CD4-positive, CD25-positive, alpha-beta regulatory T cell (primary cell): ENCODE results near the gene TNP2. TPM values are rescaled to one million over a fixed set of nuclear protein-coding genes. Genes with fewer than 3 reads are reported as not detected.
"Not testable (repeated sequence)": the region's sequence is repeated elsewhere in the genome, so short reads cannot be mapped to it uniquely, and the experiment has no call there.

Experiments
- ATAC-seq, 2 donors: fragments of 150-1000 bp; cut with Tn5 transposase; one replicate each; pipeline ENCODE4 v1.10.0; 2021; ENCODE audit warnings: low read depth in 2 of 2, moderate number of reproducible peaks in 2 of 2, moderate library complexity in 1 of 2
- DNase-seq, 3 donors: peaks; one replicate each; pipeline versions ENCODE4 v3.0.0 to v3.0.0-alpha.2; 2012 to 2022; ENCODE audit warnings: mixed read lengths in 1 of 3
- H3K27ac ChIP-seq: one replicate; pipeline ENCODE4 v1.7.0; 2013; ENCODE audit warnings: mild to moderate bottlenecking, low read length; ENCODE audit not compliant: insufficient read depth, poor library complexity, severe bottlenecking
- H3K27me3 ChIP-seq: one replicate; pipeline ENCODE4 v1.7.0; 2013; ENCODE audit warnings: low read length; ENCODE audit not compliant: control insufficient read depth, insufficient read depth
- H3K36me3 ChIP-seq: one replicate; pipeline ENCODE4 v1.7.0; 2013; ENCODE audit warnings: mild to moderate bottlenecking, low read length, moderate library complexity; ENCODE audit not compliant: control insufficient read depth, insufficient read depth
- H3K4me1 ChIP-seq: 2 replicates; pipeline ENCODE4 v1.7.0; 2013; ENCODE audit warnings: mild to moderate bottlenecking, low read length; ENCODE audit not compliant: insufficient read depth, control insufficient read depth, poor library complexity, severe bottlenecking
- H3K4me3 ChIP-seq: one replicate; pipeline ENCODE4 v1.7.0; 2013; ENCODE audit warnings: low read depth, mild to moderate bottlenecking, low read length, moderate library complexity
- H3K9me3 ChIP-seq, 2 experiments: 1 replicate in 1 of 2; 2 replicates in 1 of 2; pipeline ENCODE4 v1.7.0; 2013; ENCODE audit warnings: low read length in 2 of 2, mild to moderate bottlenecking in 1 of 2, moderate library complexity in 1 of 2; ENCODE audit not compliant: control insufficient read depth in 2 of 2
- H3K27ac Mint-ChIP-seq, 3 donors: one replicate each; pipeline ENCODE4 v1.8.0; 2020 to 2022; ENCODE audit warnings: mild to moderate bottlenecking in 3 of 3, mixed read lengths in 3 of 3, moderate library complexity in 2 of 3
- H3K27me3 Mint-ChIP-seq: one replicate; pipeline ENCODE4 v1.8.0; 2022; ENCODE audit warnings: mild to moderate bottlenecking, mixed read lengths
- H3K36me3 Mint-ChIP-seq: one replicate; pipeline ENCODE4 v1.8.0; 2020; ENCODE audit warnings: mixed read lengths
- H3K4me1 Mint-ChIP-seq, 4 donors: one replicate each; pipeline ENCODE4 v1.8.0; 2020 to 2022; ENCODE audit warnings: mixed read lengths in 4 of 4, mild to moderate bottlenecking in 1 of 4
- H3K4me3 Mint-ChIP-seq, 4 donors: one replicate each; pipeline ENCODE4 v1.8.0; 2020 to 2022; ENCODE audit warnings: mild to moderate bottlenecking in 4 of 4, mixed read lengths in 4 of 4, moderate library complexity in 3 of 4
- H3K9me3 Mint-ChIP-seq, 7 donors: one replicate each; pipeline ENCODE4 v1.8.0; 2020 to 2022; ENCODE audit warnings: mixed read lengths in 7 of 7, mild to moderate bottlenecking in 3 of 7, moderate library complexity in 2 of 7
- polyA plus RNA-seq, 4 donors: library from polyadenylated mRNA; unstranded; fragments of 300-500 nt; fragmentation: Illumina TruSeq; gene quantifications; one replicate each; pipeline ENCODE4 v1.2.3, GENCODE V29; 2021
- total RNA-seq: library from RNA; stranded (reverse); gene quantifications from one replicate; pipeline ENCODE4 v1.2.3, GENCODE V29; 2022

TNP2 gene
- total and polyA plus RNA-seq, 5 donors from 2014 or later = not detected

DNA sequence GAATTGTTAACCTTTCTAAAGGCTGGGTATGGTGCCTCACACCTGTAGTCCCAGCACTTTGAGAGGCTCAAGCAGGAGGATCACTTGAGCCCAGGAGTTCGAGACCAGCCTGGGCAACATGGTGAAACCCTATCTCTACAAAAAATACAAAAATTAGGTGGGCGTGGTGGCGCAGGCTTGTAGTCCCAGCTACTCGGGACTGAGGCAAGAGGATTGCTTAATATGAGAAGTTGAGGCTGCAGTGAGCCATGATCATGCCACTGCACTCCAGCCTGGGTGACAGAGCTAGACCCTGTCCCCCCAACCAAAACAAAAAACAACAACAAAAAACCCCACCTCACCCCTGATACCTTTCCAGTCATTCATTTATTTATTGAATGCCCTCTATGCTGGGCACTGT is 20.6 kb upstream of the TNP2 start:
- DNase-seq, H3K4me3 ChIP-seq, H3K4me3 Mint-ChIP-seq: not testable (repeated sequence)

DNA sequence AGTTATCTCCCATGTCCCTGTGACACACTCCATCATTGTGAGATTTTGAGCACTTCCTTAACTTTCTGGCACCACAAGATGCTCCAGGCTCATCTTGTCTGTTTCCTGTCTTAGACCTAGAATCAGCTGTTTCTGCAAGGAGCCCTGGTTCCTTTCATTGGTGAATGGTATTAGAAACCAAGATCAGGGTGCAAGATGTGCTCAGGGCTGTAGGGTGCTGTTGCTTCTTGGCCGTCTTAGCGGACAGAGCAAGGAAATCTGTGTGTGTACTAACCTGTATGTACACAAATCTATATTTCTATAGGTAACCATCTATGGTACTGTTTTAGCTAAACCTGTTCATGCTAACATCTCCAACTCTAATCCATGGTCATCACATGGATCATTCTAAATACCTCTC is 20.1 kb upstream of the TNP2 start:
- Histone ChIP-seq H3K27me3 (no peaks in the 10 kb centered on the region), H3K27ac (no peak overlapping the region), H3K4me1 (no peaks in the 10 kb centered on the region), H3K36me3 (no peaks in the 10 kb centered on the region), H3K4me3 (no peak overlapping the region), H3K9me3 (no peaks in the 10 kb centered on the region)
- ATAC-seq (no peak), DNase-seq (no peak)
- Mint-ChIP-seq H3K4me1 (peaks cover 0 to under 1% (median 0%) of the 10 kb centered on the region in 4 donors), H3K9me3 (no peaks in the 10 kb centered on the region), H3K27ac (no peak overlapping the region), H3K36me3 (no peaks in the 10 kb centered on the region), H3K4me3 (no peak overlapping the region), H3K27me3 (peaks cover 12% of the 10 kb centered on the region)

More for the DNA sequence above, 20.6 kb upstream of the TNP2 start:
- H3K36me3 Mint-ChIP-seq, H3K36me3 ChIP-seq, H3K9me3 Mint-ChIP-seq, H3K27me3 ChIP-seq, H3K4me1 ChIP-seq, H3K9me3 ChIP-seq, H3K27ac Mint-ChIP-seq, ATAC-seq, H3K27me3 Mint-ChIP-seq, H3K27ac ChIP-seq, H3K4me1 Mint-ChIP-seq: not testable (repeated sequence)

DNA sequence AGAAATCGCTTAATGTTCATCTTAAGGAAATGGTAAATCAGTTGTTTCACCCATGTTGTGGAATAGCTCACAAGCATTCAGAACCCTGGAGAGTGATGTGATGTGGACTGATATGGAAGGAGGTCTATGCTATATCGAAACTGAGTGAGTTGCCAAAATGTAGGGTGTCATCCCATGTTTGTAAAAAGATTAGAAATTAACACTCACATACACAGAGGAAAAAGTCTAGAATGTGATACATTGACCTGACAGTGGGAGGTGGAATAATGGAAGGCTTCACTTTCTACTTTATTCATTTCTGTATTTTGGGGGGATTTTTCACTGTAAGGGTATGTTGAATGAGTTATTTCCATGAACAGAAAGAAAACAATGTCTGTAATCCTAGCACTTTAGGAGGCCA is 16.7 kb upstream of the TNP2 start:
- no peak overlapping the region for H3K27ac Mint-ChIP-seq
- H3K4me3 Mint-ChIP-seq = no peak overlapping the region
- no peak for DNase-seq
- no peak overlapping the region for H3K4me3 ChIP-seq
- peaks cover 22% of the 10 kb centered on the region for H3K27me3 Mint-ChIP-seq
- H3K4me1 Mint-ChIP-seq = peaks cover 0 to 4% (median 2%) of the 10 kb centered on the region in 4 donors
- H3K4me1 ChIP-seq = no peaks in the 10 kb centered on the region
- H3K9me3 Mint-ChIP-seq = peaks cover 0 to 1% (median 0%) of the 10 kb centered on the region in 7 donors
- no peak overlapping the region for H3K27ac ChIP-seq
- no peaks in the 10 kb centered on the region for H3K36me3 ChIP-seq
- H3K9me3 ChIP-seq = no peaks in the 10 kb centered on the region
- no peaks in the 10 kb centered on the region for H3K36me3 Mint-ChIP-seq
- ATAC-seq = no peak
- no peaks in the 10 kb centered on the region for H3K27me3 ChIP-seq

DNA sequence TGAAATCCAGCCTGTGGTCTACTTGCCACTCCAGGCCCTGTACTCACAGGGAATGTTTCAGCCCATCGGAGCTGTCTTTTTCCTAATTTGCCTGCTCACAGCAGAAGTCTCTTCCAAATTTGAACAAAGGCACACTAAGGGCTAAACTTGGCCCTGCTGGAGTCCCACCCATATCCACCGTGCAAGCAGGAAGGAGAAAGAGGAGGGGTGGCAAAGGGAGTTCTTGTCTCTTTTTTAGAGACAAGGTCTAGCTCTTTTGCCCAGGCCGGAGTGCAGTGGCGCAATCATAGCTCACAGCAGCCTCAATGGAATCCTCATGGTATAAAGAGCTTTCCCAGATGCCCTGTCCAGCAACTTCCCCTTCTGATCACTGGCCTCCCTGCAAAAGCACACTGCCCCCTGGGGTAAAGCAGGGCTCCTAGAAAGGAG is 14.7 kb upstream of the TNP2 start:
- Mint-ChIP-seq H3K36me3 (no peaks in the 10 kb centered on the region), H3K27ac (no peak overlapping the region), H3K27me3 (peaks cover 30% of the 10 kb centered on the region), H3K9me3 (peaks cover 0 to 1% (median 0%) of the 10 kb centered on the region in 7 donors), H3K4me3 (no peak overlapping the region), H3K4me1 (peaks cover 0 to 4% (median 2%) of the 10 kb centered on the region in 4 donors)
- H3K4me3 ChIP-seq = no peak overlapping the region
- no peak overlapping the region for H3K27ac ChIP-seq
- ATAC-seq (no peak), DNase-seq (no peak)
- H3K36me3 ChIP-seq = no peaks in the 10 kb centered on the region
- no peaks in the 10 kb centered on the region for H3K4me1 ChIP-seq
- no peaks in the 10 kb centered on the region for H3K27me3 ChIP-seq
- no peaks in the 10 kb centered on the region for H3K9me3 ChIP-seq

DNA sequence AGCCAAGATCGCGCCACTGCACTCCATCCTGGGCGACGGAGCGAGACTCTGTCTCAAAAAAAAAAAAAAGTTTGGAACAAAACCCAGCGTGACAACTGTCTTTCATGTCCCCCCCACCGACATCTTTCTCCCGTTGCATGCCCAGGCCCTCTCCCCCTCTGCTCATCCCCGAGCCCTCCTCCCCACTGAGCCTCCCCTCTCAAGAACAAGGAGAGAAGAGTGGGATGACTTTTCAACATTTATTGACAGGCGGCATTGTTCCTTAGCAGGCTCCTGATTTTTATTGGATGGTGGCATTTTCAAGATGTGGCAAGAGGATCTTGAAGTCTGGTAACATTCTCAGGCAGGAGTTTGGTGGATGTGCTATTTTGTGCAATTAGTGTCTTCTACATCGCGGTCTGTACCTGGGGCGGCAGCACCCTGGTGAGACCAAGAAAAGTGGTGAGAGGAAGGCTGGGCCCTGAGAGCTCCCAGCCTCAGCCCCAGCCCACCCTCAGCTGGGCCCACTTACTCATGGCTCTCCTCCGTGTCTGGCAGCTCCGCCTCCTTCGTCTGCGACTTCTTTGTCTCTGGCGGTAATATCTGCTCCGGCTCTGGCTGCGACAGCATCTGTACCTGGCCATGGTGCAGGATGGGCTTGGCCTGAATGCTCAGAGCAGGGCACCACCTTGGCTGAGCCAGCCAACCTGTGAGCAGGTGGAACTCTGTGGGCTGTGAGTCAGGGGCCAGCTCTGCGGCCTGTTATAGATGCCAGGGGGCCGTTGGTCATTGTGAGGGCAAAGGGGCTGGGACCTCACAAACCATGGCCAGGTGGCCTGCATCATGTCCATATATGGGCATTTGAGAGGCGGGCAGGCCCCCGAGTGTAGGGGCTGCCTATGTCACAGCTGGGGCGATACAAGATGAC is 11.7 kb upstream of the TNP2 start, which contains the start of gene PRM1:
TSS of gene PRM1 (minus strand) at position 715 of the 907 bp plus-strand sequence. CDS start at position 623, 92 bp downstream.
- Histone ChIP-seq H3K4me3 (no peak within 1 kb of the TSS), H3K27me3 (no peaks in the 10 kb centered on the region), H3K36me3 (no peaks in the 10 kb centered on the region), H3K27ac (no peak within 1 kb of the TSS), H3K9me3 (no peaks in the 10 kb centered on the region), H3K4me1 (no peaks in the 10 kb centered on the region)
- no peak for ATAC-seq
- no peak for DNase-seq
- no peak within 1 kb of the TSS for H3K27ac Mint-ChIP-seq
- peaks cover 0 to 1% (median 0%) of the 10 kb centered on the region in 7 donors for H3K9me3 Mint-ChIP-seq
- no peak within 1 kb of the TSS for H3K4me3 Mint-ChIP-seq
- H3K4me1 Mint-ChIP-seq = peaks cover 0 to 4% (median 2%) of the 10 kb centered on the region in 4 donors
- H3K36me3 Mint-ChIP-seq = no peaks in the 10 kb centered on the region
- peaks cover 25% of the 10 kb centered on the region for H3K27me3 Mint-ChIP-seq

DNA sequence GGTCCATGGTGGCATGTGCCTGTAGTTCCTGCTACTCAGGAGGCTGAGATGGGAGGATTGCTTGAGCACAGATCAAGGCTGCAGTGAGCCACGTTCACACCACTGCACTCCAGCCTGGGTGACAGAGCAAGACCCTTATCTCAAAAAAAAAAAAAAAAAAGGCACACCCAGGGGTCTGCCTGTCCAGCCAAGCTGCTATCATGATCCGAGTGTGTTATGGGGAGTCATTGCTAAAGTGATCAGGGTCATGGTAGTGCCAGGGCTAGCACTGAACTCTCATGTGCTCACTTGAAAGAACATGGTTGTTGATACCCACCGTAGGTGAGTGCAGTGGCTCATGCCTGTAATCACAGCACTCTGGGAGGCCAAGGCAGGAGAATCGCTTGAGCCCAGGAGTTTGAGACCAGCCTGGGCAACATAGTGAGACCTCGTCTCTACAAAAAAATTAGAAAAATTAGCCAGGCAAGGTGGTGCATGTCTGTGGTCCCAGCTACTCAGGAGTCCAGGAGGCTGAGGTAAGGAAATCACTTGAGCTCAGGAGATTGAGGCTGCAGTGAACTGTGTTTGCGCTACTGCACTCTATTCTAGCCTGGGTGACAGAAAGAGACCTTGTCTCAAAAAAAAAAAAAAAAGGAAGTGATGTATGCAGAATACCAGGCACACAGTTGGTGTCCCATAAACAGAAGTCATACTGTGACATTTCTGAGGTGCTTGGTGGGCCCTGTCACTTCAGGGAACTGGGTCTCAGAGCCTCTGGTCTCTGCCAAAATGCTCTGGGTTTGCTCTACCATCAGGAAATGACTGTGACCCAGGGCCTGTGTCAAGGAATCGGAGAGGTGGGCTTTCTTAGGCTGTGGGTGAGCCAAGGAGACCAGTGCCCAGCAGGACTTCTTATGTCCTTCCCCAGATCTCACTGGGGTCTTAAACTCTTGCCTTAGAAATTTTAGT is 9.8 kb upstream of the TNP2 start:
- Histone ChIP-seq H3K27me3 (no peaks in the 10 kb centered on the region), H3K27ac (no peak overlapping the region), H3K36me3 (no peaks in the 10 kb centered on the region), H3K4me3 (no peak overlapping the region), H3K4me1 (no peaks in the 10 kb centered on the region), H3K9me3 (no peaks in the 10 kb centered on the region)
- Mint-ChIP-seq H3K27me3 (peaks cover 20% of the 10 kb centered on the region), H3K4me1 (peaks cover 0 to 3% (median under 1%) of the 10 kb centered on the region in 4 donors), H3K27ac (peak overlapping the region in 1 of 3 donors; percentile 17), H3K36me3 (no peaks in the 10 kb centered on the region), H3K9me3 (peaks cover 0 to 1% (median 0%) of the 10 kb centered on the region in 7 donors), H3K4me3 (no peak overlapping the region)
- no peak for DNase-seq
- ATAC-seq = no peak

DNA sequence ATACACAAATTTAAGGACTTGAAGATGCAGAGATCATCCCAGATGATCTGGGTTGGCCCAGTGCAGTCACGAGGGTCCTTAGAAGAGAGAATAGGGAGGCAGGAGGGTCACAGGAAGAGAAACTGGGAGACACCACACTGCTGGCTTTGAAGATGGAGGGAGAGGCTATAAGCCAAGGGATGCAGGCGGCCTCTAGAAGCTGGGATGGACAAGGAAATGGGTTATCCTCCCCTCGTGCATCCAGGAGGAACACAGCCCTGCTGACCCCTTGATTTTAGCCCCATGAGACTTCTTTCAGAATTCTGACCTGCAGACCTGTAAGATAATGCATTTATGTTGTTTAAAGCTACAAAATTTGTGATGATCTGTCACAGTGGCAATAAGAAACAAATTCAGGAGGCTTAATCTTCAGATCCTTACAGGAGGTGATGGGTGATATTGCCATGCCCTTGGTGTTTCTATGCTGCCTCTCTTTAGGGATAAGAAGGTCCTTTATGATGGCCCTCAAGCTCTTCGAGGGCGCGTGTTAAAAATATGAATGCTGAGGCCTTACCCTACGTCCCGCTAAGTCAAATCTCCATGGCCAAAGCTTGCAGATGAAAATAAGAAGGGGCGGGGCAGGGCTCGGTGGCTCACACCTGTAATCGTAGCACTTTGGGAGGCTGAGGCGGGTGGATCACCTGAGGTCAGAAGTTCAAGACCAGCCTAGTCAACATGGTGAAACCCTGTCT is 8.6 kb upstream of the TNP2 start:
- ATAC-seq (no peak), DNase-seq (no peak)
- Histone ChIP-seq H3K4me1 (no peaks in the 10 kb centered on the region), H3K27ac (no peak overlapping the region), H3K9me3 (no peaks in the 10 kb centered on the region), H3K4me3 (no peak overlapping the region), H3K27me3 (no peaks in the 10 kb centered on the region), H3K36me3 (no peaks in the 10 kb centered on the region)
- H3K36me3 Mint-ChIP-seq = no peaks in the 10 kb centered on the region
- no peak overlapping the region for H3K4me3 Mint-ChIP-seq
- peaks cover 0 to 1% (median 0%) of the 10 kb centered on the region in 7 donors for H3K9me3 Mint-ChIP-seq
- peaks cover 0 to 3% (median 0%) of the 10 kb centered on the region in 4 donors for H3K4me1 Mint-ChIP-seq
- H3K27me3 Mint-ChIP-seq = peaks cover 17% of the 10 kb centered on the region
- no peak overlapping the region for H3K27ac Mint-ChIP-seq
